GM18505 (cell line): ENCODE results near the gene GNB1L.

Experiments used
- ATAC-seq: cut with Tn5 transposase; IDR thresholded peaks from one replicate; pipeline ENCODE4 v1.9.1; 2021; ENCODE audit not compliant: unreplicated experiment
- POLR2A ChIP-seq: IDR thresholded peaks from 4 replicates; pipeline ENCODE4 v1.6.1; 2011; ENCODE audit warnings: borderline replicate concordance; ENCODE audit not compliant: insufficient read depth, insufficient read length; ENCODE audit errors: extremely low read depth

Gene GNB1L

DNA sequence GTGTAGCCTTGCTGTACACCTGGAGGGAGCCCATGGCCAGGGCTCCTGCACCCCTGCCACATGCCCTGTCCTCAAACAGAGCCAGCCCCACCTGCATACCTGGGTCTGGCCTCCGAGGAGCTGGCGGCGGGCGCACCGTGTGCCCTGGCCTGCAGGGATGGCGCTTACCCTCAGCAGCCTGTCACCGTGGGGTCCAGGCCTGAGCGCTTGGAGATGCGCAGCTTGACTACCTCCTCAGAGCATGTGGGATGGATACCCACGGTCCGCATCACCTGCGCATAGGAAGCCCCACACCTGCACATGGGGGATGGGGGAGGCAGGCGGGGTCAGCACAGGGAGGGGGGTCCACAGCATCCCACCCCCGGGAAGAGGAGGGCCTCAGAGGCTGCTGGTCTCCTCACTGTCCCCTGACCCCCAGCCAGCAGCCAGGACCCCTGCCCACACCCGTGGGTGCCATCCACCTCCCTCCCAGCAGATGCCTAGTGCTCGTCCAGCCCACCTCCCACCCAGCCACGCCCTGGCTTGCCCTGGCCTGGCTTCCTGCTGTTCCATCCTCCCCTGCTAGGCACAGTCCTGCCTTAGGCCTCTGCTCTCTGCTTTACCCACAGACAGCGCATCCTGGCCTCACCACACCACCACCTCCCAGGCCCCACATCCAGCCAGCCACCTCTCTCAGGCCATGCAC, 22.4 kb upstream of the GNB1L start:
- no peak for ATAC-seq
- TF ChIP-seq POLR2A = no peak

DNA sequence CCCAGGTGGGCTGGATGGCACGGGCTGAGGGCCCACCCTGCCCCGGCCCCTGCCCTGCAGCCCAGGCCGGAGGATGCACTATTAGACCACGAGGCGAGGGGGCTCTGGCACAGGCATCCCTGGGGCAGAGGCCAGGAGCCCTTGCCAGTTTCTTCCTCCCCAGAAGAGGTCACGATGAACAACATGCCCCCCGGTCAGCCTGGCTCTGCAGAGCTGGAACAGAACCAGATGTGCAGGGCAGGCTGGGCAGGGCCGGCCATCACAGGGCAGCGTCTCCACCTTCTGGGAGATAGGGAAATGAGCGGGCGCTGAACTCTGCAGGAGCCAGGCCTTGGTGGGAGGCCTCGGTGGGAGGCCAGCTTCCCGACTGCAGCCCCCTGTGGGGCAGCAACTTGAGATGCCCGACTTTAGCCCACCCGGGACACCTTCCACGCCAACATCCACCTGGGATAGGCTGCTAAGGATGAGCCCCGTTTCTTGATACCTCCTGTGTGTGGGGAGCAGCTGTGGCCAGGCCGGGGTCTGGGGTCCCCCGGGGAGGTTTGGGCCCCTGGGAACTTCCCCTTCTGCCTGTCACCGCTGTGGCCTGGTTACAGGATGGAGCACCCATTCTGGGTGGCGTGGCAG, 21.8 kb upstream of the GNB1L start:
- ATAC-seq = no peak
- TF ChIP-seq POLR2A = no peak

- TF ChIP-seq POLR2A = no peak
- no peak for ATAC-seq
Measured at GRCh38 chr22:19875531-19876313, 21.0 kb upstream of the GNB1L start.

- TF ChIP-seq POLR2A = no peak
- no peak for ATAC-seq
Measured at GRCh38 chr22:19875061-19875530, 20.4 kb upstream of the GNB1L start.

- TF ChIP-seq POLR2A = no peak
- ATAC-seq = no peak
Measured at GRCh38 chr22:19874307-19875060, 19.8 kb upstream of the GNB1L start.

DNA sequence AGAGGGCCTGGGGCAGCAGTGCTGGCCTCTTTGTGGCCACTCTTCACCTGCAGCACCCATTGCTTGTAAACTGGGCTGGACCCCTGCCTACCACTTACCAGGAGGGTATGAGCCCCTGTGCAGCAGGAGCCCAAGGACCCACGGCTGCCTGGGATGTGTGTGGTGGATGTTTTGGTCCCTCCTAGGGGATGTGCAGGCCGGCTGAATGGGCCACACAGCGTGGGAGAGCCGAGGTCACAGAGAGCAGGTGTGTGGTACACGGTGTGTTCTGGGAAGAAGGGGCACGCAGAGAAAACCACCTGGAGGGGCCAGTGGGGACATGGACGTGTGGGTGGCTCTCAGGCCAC, 19.3 kb upstream of the GNB1L start:
- no peak for TF ChIP-seq POLR2A
- ATAC-seq = no peak

DNA sequence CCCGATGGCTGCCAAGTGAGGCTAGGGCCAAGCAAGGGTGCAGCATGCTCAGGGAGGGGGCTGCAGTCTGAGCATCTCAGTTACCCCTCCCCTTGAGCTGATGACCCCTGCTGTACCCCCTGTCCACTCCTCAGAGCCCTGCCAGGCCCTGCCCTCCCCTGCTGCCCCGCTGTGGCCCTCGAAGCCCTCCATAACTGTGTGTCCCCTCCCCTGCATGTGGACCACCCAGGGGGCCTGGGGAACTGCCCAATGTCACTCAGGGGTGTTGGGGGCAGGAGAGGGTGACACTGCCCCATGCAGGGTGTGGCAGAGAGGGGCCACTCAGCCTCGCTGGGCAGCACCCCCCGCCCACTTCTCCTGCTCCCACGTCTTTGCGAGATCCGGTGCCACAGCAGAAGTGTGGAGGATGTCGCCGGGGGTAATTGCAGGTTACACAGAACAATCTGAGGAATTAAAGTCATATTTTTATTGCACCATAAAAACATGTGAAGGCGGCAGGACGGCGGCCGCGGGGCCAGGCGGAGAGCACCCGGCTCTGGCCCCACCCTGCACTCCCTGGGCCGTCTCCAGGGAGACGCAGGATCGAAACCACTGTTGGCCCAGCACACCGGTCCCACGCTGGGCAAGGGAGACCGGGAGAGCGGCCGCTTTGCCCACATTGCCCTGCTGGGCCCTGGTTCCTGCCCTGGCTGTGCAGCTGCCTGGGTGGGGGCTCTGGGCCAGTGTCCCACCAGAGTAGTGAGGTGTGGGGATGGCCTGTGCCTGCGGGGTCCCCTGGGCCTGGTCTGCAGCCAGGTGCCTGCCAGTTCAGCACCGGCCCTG, 18.7 kb upstream of the GNB1L start:
- no peak for TF ChIP-seq POLR2A

DNA sequence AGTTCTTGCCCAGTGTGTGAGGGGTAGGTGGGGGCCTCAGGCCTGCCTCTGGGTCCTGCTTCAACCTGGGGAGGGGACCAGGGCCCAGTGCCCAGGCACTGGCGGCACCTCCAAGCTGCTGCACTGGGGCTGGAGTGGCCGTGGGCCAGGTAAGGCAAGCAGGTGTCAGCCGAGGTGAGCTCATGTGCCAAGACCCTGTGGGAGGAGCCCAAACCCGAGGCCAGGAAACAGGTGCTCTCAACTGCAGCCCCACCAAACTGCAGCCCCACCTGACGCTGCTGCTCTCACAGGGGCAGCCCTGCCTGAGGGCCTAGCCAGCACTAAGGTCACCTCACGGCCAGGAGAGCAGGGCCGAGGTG, 18.1 kb upstream of the GNB1L start:
- TF ChIP-seq POLR2A = no peak

More for the DNA sequence above, 18.7 kb upstream of the GNB1L start:
- ATAC-seq = no peak

GRCh38 chr22:19871845-19872778, 17.4 kb upstream of the GNB1L start:
- no peak for ATAC-seq
- no peak for TF ChIP-seq POLR2A

More for the DNA sequence above, 18.1 kb upstream of the GNB1L start:
- no peak for ATAC-seq

DNA sequence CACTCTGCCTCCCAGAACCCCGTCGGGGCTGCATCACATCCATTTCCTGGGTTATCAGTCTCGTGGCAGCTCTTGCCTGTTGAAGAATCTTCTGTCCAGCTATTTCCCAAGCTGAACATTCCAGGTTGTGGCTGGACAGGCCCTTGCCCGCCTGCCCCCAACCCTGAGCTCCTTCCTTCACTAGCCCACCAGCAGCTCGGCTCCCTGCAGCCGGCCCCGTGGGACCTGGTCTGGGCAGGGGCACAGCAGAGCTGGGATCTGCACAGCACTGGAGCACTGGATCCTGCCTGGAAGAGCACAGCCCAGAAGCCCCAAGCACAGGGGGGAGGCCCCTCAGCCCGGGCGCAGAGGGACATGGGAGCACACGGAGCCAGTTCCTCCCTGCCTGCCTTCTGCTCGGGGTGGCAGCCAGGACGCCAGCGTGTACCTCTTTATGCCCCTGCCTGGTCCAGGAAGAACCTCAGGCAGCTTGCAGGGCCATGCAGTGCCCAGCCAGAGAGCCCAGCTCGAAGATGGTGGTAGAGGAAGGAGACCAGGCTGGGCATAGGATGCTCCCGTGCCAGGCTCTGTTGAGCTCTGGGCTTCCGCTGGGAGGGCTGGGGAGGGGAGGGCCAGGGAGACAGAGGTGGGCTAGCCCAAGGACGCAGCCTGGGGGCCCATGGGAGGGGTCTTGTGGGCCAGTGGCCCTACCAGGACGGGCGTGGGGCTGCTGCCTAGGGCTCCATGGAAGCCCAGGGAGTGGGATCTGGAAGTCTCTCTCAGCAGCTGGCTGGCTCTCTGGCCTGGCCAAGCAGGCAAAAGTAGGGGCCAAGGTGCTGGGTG, 16.6 kb upstream of the GNB1L start:
- no peak for ATAC-seq

More for the DNA sequence above, 16.6 kb upstream of the GNB1L start:
- no peak for TF ChIP-seq POLR2A
